ENCODE results near the gene SATL1.
"Not testable (repeated sequence)": the region's sequence is repeated elsewhere in the genome, so short reads cannot be mapped to it uniquely, and the experiment has no call there.

Gene SATL1

DNA sequence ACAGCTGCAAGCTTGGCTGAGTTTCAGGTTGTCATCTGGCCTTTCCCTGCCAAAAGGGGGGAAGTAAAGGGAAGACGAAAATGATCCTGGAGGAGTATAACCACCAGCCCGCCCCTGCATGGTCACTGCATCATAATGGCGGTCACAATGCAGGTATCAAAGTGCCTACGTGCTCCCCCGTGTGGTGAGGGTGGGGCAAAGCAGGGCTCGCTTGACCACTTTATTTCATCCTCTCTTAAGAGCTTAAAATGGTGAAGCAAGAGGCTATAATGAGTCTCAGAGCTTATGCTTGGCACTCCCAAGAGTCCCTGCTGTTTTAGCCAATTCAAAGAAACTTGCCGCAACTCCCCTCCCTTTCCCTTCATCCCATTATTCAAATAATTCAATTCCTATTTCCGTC, 134.3 kb downstream of the SATL1 start:
- DNase-seq: peak in 1 of 2 experiments; percentile 27

DNA sequence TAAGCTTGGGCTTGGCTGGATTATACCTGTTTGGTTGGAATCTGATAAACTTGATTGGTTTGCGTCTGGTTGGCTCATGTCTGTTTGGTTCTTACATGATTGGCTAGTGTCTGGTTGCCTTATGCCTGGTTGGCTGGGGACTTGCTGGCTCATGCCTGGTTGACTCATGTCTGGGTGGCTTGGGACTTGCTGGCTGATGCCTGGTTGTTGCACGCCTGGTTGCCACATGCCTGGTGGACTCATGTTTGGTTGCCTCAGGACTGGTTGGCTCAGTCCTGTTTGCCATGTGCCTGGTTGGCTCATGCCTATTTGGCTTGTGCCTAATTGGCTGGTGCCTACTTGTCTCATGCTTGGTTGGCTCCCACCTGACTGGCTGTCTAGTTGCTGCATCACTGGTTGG, 135.4 kb downstream of the SATL1 start:
- DNase-seq: peak; percentile 4 to 42

DNA sequence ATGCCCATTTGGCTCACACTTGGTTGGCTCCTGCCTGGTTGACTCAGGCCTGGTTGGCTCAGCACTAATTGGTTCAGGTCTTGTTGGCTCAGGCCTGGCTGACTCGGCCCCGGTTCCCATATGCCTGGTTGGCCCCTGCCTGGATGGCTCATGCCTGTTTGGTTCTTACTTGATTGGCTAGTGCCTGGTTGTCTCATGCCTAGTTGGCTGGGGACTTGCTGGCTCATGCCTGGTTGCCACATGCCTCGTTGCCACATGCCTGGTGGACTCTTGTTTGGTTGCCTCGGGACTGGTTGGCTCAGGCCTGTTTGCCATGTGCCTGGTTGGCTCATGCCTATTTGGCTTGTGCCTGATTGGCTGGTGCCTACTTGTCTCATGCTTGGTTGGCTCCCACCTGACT, 136.2 kb downstream of the SATL1 start:
- peak; percentile 63 to 79 for DNase-seq

DNA sequence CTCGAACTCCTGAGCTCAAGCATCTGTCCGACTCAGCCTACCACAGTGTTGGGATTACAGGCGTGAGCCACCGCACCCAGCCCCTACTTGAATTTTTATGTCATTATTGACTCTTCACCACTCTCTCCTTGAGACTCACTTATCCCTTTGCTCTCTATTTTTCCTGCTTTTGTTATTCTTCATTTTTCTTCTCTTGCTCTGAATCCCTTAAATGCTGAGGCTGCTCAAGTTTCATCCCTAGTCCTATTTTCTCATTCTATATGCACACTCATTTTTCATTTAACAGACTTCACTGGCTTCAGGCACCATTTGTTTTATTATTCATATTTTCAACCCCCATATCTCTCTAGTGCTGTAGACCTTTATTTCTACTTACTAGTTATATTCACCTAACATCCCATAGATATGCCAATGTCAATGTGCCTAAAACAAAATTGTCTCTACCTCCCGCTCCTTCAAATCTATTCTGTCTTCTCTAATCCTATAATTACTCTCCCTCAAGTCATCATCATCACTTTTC, 154.2 kb downstream of the SATL1 start:
- DNase-seq: no peak

DNA sequence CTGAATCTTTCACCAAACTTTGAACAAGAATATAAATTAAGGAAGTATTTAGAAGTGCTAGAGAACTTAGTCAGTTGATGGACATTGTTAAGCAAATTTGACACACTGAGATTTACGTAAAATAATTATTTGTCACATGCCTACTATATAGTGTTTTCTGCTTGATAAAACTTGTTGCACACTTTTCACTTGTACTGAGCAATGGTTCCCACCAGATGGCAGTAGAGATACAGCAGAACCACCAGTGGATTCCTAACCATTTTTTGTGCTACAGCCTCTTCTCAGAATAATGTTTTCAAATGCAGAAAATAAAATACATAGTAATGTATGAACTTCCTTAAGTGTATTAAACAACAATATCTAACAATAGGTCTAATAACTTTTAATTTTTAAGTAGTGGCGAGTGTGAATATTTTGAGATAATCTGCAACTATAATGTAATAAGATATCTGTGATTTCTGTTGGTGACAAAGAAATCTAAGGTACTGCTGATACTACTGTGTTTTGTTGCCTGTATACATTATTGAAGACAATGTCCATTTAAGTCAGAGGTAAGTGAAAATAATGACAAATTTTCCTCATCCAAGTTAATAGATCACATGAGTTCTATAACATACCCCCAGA, 158.7 kb downstream of the SATL1 start:
- DNase-seq: peak in 1 of 2 experiments; percentile 2

DNA sequence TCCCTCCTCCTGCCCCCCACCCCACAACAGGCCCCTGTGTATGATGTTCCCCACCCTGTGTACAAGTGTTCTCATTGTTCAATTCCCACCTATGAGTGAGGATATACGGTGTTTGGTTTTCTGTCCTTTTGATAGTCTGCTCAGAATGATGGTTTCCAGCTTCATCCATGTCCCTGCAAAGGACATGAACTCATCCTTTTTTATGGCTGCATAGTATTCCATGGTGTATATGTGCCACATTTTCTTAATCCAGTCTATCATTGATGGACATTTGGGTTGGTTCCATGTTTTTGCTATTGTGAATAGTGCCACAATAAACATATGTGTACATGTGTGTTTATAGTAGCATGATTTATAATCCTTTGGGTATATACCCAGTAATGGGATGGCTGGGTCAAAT, 166.3 kb downstream of the SATL1 start:
- DNase-seq: not testable (repeated sequence)

DNA sequence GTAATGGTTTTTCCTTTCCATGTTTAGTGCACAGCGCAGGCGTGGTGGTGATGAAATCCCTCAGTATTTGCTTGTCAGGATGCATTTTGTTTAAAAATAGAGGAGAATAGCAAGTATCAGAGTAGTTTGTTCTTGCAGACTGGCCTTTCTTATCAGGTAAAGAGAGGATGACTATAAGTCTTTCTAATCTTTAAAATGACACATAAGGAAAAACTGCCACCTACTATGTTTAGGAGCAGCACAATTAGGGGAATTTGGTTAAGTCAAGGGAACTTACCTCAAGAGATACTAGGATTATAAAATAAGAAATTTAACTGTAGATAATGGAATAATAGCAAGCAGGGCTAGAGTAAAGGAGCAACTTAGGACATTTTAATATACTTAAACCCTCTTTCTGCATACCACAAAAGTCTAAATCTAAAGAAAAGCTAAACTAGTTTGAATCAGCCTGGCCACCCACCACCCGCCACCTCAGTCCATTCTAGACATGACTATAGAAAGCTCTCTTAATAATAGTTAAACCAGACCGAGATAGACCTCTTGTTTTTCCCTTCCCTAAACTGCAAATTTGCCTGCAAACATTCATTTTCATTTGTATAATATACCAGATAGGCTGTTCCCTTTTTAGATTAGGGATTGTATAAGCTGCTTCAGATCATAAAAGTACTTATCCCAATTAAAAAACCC, 177.9 kb downstream of the SATL1 start:
- DNase-seq: no peak

DNA sequence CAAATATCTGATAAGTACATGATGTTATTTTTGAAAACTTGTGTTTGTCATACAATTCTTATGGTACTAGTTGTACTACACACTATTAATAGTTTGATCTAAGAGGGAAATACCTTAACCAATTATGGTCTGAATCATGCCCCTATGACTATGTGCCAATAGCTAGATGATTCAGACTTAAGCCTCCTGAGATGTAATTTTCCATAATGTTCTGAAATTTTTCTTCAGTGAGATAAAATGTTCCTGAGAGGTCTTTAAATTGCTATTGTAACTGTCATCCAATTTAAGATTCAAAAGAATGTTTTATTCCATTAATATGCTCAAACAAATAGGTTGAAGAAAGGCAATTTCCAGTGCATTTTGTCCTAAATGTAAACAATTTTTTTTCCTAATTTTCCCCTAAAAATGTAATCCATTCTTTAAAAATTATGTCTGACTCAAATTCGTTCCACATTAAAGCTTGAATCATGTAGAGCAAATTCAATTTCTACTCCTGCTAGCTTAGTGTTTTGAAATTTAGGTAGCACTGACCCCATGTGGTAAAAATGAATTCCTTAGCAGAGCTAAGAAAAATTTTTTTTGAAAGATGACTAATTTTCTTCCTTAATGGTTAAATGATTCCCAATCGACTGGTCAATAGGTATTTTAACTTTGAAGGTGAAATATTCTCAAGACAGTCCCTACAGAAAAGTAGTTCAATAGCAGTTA, 190.8 kb downstream of the SATL1 start:
- peak; percentile 0 to 4 for DNase-seq

DNA sequence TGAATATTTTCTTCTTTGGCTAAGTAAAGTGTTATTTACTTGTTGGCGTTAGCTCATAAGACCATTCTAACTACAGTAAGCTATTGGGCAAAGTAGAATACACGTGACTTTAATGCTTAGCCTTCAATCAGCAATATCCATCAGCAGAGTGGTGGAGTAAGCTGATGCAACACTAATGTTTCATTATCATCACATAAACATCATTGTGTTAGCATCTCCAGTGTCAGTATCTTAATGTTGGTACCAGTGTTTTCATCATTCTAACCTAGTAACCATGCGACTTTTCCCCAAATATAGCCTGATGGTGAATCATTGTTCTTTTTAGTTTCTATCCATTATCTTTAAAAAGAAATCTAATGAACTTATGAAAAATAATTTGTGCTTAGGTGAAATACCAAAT, 191.4 kb downstream of the SATL1 start:
- no peak for DNase-seq

DNA sequence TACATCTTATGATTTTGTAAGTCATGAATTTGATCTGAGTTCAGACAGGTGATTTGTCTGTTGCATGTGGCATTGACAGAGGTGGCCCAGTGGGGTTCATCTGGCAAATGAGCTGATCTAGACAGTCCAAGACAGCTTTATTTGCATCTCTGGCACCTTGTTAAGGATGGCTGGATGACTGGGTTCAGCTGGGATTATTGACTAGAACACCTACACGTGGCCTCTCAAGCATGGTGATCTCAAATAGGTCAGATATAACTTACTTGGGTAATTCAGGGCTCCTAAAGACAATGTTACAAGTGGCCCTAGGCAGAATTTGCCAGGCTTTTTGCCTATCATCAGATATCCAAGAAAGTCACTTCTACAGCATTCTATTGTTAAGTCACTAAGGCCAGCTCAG, 192.0 kb downstream of the SATL1 start:
- DNase-seq: no peak
